Neural crest cell (in vitro differentiated cells): ENCODE measurements around the gene VPS35L. TPM values are rescaled to one million over a fixed set of nuclear protein-coding genes. Genes with fewer than 3 reads are reported as not detected.

ENCODE experiments used
- DNase-seq: peaks from one replicate; pipeline ENCODE4 v3.0.0; 2021; ENCODE audit warnings: low read depth, mixed read lengths, low spot score
- H3K27ac Mint-ChIP-seq: one replicate; pipeline ENCODE4 v1.8.0; 2021; ENCODE audit warnings: mild to moderate bottlenecking, mixed read lengths; ENCODE audit not compliant: unreplicated experiment
- H3K27me3 Mint-ChIP-seq: 2 replicates; pipeline ENCODE4 v1.8.0; 2021; ENCODE audit warnings: low read depth, mild to moderate bottlenecking, mixed read lengths
- H3K36me3 Mint-ChIP-seq: 2 replicates; pipeline ENCODE4 v1.8.0; 2021; ENCODE audit warnings: low read depth, mild to moderate bottlenecking, mixed read lengths
- H3K4me1 Mint-ChIP-seq: 2 replicates; pipeline ENCODE4 v1.8.0; 2021; ENCODE audit warnings: mixed read lengths
- H3K4me3 Mint-ChIP-seq: one replicate; pipeline ENCODE4 v1.8.0; 2021; ENCODE audit warnings: mild to moderate bottlenecking, mixed read lengths
- H3K9me3 Mint-ChIP-seq: 2 replicates; pipeline ENCODE4 v1.8.0; 2021; ENCODE audit warnings: mixed read lengths
- total RNA-seq: library from RNA; stranded (reverse); gene quantifications from 2 replicates; pipeline ENCODE4 v1.2.1, GENCODE V29; 2021
- TF ChIP-seq, protein P1 (sequence below): fragments of 200-600 bp; sonication (generic); conservative IDR thresholded peaks from 2 replicates; pipeline ENCODE4 v1.5.0; 2021; ENCODE audit warnings: antibody characterized with exemption, mild to moderate bottlenecking

The VPS35L gene
- total RNA-seq, 1 donor from 2014 or later, result 59.1 TPM

DNA sequence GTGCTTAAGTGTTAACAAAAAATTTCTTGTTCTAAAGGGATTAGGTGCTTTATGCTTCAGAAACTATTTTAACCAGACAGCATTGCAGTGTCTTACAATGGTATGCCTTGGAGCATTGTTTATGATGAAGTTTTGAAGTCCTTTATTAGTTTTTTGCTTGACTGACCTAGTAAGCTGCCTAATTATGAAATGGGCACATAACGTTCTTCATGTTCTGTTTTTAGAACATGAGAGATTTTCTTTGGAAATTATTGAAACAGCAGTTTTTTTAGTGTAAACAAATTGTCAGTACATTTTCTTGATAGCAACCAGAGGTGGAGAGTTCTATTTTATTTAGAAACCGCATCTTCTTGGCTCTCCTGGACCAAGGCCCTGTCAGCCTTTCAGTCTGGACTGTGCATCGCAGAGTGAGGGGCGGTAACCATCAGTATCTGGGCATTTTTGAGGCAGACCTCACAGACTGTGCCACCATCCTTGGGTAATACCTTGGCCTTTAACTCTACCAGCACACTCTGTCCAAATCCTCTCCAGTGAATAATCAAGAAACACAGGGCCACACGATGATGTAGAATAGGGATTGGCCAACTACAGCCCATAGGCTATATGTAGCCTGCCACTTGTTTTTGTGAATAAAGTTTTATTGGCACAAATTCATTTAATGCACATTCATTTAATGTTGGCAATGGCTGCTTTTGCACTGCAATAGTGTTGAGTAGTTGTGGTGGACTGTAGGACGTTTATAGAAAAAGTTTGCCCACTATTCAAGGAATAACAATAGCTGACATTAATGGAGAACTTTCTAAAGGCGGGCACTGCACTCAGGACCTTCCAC is 81.1 kb downstream of the VPS35L start:
- no peaks in the 10 kb centered on the region for H3K4me1 Mint-ChIP-seq

DNA sequence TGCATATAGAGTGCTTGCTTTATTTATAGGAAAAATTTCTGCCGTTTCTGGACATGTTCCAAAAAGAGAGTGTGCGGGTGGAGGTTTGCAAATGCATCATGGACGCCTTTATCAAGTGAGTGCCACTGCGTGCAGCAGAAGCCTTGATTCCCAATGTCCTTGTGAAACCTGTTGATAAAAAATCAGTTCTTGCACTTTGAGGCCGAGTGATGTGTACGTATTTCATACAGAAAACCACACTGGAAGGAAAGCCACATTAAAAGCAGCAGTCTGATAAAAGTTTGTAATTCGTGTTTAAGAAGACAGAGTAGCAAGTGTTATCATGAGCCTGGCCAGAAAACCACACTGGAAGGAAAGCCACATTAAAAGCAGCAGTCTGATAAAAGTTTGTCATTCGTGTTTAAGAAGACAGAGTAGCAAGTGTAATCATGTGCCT is 84.5 kb downstream of the VPS35L start:
- Mint-ChIP-seq H3K4me3 (no peak overlapping the region), H3K9me3 (no peaks in the 10 kb centered on the region), H3K27ac (no peak overlapping the region), H3K36me3 (peaks cover 5% of the 10 kb centered on the region), H3K4me1 (no peaks in the 10 kb centered on the region), H3K27me3 (no peaks in the 10 kb centered on the region)
- DNase-seq, result no peak
- TF ChIP-seq, protein P1, sequence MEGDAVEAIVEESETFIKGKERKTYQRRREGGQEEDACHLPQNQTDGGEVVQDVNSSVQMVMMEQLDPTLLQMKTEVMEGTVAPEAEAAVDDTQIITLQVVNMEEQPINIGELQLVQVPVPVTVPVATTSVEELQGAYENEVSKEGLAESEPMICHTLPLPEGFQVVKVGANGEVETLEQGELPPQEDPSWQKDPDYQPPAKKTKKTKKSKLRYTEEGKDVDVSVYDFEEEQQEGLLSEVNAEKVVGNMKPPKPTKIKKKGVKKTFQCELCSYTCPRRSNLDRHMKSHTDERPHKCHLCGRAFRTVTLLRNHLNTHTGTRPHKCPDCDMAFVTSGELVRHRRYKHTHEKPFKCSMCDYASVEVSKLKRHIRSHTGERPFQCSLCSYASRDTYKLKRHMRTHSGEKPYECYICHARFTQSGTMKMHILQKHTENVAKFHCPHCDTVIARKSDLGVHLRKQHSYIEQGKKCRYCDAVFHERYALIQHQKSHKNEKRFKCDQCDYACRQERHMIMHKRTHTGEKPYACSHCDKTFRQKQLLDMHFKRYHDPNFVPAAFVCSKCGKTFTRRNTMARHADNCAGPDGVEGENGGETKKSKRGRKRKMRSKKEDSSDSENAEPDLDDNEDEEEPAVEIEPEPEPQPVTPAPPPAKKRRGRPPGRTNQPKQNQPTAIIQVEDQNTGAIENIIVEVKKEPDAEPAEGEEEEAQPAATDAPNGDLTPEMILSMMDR, result no peak

More for the DNA sequence above, 81.1 kb downstream of the VPS35L start:
- no peak for DNase-seq
- TF ChIP-seq, protein P1, result no peak
- Mint-ChIP-seq H3K36me3 (peaks cover 15% of the 10 kb centered on the region), H3K27ac (no peak overlapping the region), H3K4me3 (no peak overlapping the region), H3K9me3 (no peaks in the 10 kb centered on the region), H3K27me3 (no peaks in the 10 kb centered on the region)

DNA sequence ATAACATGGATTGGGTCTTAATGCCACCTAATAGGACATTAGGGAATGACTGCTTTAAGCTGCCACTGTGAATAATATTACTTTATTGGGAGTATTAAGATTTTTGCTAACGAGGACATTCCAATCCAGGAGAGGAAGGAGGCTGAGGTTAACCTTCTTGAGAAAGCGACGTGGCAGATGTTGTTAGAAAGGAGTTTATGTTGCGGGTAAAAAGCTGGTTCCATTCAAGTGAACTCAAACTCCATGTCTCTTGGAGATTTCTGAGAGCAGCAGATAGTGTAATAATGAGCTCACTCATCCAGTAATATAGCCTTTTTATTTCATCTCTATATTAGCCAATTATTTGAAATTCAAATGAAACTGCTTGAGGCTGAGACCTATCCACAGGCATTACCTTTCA is 87.0 kb downstream of the VPS35L start:
- Mint-ChIP-seq H3K27me3 (no peaks in the 10 kb centered on the region), H3K4me3 (no peak overlapping the region), H3K36me3 (no peaks in the 10 kb centered on the region), H3K9me3 (no peaks in the 10 kb centered on the region), H3K27ac (no peak overlapping the region), H3K4me1 (no peaks in the 10 kb centered on the region)
- TF ChIP-seq, protein P1, result no peak
- DNase-seq, result no peak

DNA sequence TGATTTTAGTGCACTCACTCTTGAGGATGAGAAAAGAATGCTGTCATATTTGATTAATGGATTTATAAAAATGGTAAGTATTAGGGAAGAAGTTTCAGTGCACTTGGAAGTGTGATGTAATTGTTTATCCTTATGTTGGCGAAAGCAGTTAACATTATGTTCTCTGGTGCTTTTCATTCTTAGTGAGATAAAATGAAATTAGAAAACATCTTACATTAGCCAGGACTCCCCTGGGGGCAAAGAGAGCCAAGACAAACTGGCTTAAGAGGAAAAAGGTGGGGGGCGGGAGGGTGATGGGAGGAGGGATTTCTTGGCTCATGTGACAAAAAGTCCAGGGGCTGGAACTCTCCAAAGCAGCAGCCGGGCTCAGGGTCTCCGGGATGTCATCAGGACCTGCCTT is 89.4 kb downstream of the VPS35L start:
- no peak overlapping the region for H3K27ac Mint-ChIP-seq
- no peaks in the 10 kb centered on the region for H3K4me1 Mint-ChIP-seq
- no peaks in the 10 kb centered on the region for H3K27me3 Mint-ChIP-seq
- H3K36me3 Mint-ChIP-seq, result no peaks in the 10 kb centered on the region
- TF ChIP-seq, protein P1, result no peak
- DNase-seq, result no peak
- H3K4me3 Mint-ChIP-seq, result no peak overlapping the region
- H3K9me3 Mint-ChIP-seq, result no peaks in the 10 kb centered on the region

DNA sequence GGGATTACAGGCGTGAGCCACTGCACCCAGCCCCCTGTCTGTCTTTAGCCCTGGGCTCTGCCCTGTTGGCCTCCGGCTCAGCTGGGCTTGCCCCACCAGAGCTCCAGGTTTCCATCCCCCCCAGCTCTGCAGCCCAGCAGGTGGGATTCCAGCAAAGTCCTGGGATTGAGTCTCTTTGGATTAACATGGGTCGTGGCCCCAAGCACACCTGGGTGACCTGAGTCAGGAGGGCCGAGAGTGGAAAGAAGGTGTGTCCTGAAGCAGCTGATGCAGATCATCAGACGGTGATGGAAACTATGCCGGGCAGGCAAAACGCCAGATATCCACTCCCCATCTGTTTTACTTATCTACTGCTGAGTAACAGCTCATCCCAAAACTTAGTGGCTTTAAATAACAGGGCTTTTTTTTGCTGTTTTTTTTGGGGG is 90.1 kb downstream of the VPS35L start:
- DNase-seq, result no peak
- no peak overlapping the region for H3K27ac Mint-ChIP-seq
- no peaks in the 10 kb centered on the region for H3K9me3 Mint-ChIP-seq
- TF ChIP-seq, protein P1, result no peak
- no peaks in the 10 kb centered on the region for H3K27me3 Mint-ChIP-seq
- H3K36me3 Mint-ChIP-seq, result no peaks in the 10 kb centered on the region
- no peaks in the 10 kb centered on the region for H3K4me1 Mint-ChIP-seq
- H3K4me3 Mint-ChIP-seq, result no peak overlapping the region
